Stimulated activated CD4-positive, alpha-beta T cell treated with anti-CD3 and anti-CD28 coated beads, Interleukin-2, amount 100 ng/mL, for 24 hours (primary cell): ENCODE results near the gene PLGLB2.
"Not testable (repeated sequence)": the region's sequence is repeated elsewhere in the genome, so short reads cannot be mapped to it uniquely, and the experiment has no call there.

ENCODE experiments used
- DNase-seq, 2 donors: peaks; one replicate each; pipeline ENCODE4 v3.0.0-alpha.2; 2020

PLGLB2 gene

GRCh38 chr2:87747791-87748190 lies at the start of gene PLGLB2:
PLGLB2 (plus strand) TSS chr2:87748087; CDS start chr2:87748154, 67 bp downstream.
- DNase-seq: not testable (repeated sequence)

- DNase-seq: not testable (repeated sequence)
Observed at GRCh38 chr2:87704572-87705323, 43.1 kb upstream of the PLGLB2 start.

- not testable (repeated sequence) for DNase-seq
Observed at GRCh38 chr2:87708368-87708767, 39.5 kb upstream of the PLGLB2 start.

- not testable (repeated sequence) for DNase-seq
Observed at GRCh38 chr2:87727940-87728599, 19.8 kb upstream of the PLGLB2 start.

- DNase-seq: not testable (repeated sequence)
Observed at GRCh38 chr2:87740928-87741327, 7.0 kb upstream of the PLGLB2 start.

- not testable (repeated sequence) for DNase-seq
Observed at GRCh38 chr2:87742393-87743108, 5.3 kb upstream of the PLGLB2 start.

- not testable (repeated sequence) for DNase-seq
Observed at GRCh38 chr2:87743638-87744037, 4.2 kb upstream of the PLGLB2 start.

- DNase-seq: not testable (repeated sequence)
Observed at GRCh38 chr2:87745353-87745951, 2.4 kb upstream of the PLGLB2 start.

- DNase-seq: not testable (repeated sequence)
Observed at GRCh38 chr2:87748524-87748923, 637 bp downstream of the PLGLB2 start.

- not testable (repeated sequence) for DNase-seq
Observed at GRCh38 chr2:87750560-87750959, 2.7 kb downstream of the PLGLB2 start.

GRCh38 chr2:87754759-87755158 lies 6.9 kb downstream of the PLGLB2 start:
- not testable (repeated sequence) for DNase-seq
